Calu3 (cell line): ENCODE results near the gene ENTR1. TPM values are rescaled to one million over a fixed set of nuclear protein-coding genes. Genes with fewer than 3 reads are reported as not detected.

Source experiments
- BruUV-seq: library from RNA; stranded (reverse); fragments of 400-500 nt; replicated peaks from 2 replicates; lab custom pipeline; 2021; lab: Mats Ljungman, UMichigan
- CTCF ChIA-PET: fragments of 300-600 bp; sonication (Branson Sonifier 250); formaldehyde crosslinking; loops from one replicate; lab custom pipeline; 2022; ENCODE audit warnings: antibody characterized with exemption; lab: Charles Lee
- DNase-seq: peaks from one replicate; pipeline ENCODE4 v3.0.0; 2022
- H3K27ac Mint-ChIP-seq: one replicate; pipeline ENCODE4 v1.8.0; 2022; ENCODE audit warnings: mixed read lengths; ENCODE audit not compliant: unreplicated experiment
- H3K27me3 Mint-ChIP-seq: one replicate; pipeline ENCODE4 v1.8.0; 2022; ENCODE audit warnings: mixed read lengths; ENCODE audit not compliant: unreplicated experiment
- H3K36me3 Mint-ChIP-seq: one replicate; pipeline ENCODE4 v1.8.0; 2022; ENCODE audit warnings: mild to moderate bottlenecking, moderate library complexity, mixed read lengths; ENCODE audit not compliant: insufficient read depth, unreplicated experiment
- H3K4me1 Mint-ChIP-seq: one replicate; pipeline ENCODE4 v1.8.0; 2022; ENCODE audit warnings: mild to moderate bottlenecking, low read depth, mixed read lengths; ENCODE audit not compliant: unreplicated experiment
- H3K4me3 Mint-ChIP-seq: one replicate; pipeline ENCODE4 v1.8.0; 2022; ENCODE audit warnings: mild to moderate bottlenecking, low read depth, moderate library complexity, mixed read lengths; ENCODE audit not compliant: unreplicated experiment
- H3K9me3 Mint-ChIP-seq: one replicate; pipeline ENCODE4 v1.8.0; 2022; ENCODE audit warnings: low read depth, mixed read lengths; ENCODE audit not compliant: unreplicated experiment
- CTCF ChIP-seq: fragments of 200-600 bp; IDR thresholded peaks from one replicate; pipeline ENCODE4 v1.8.0; 2022; ENCODE audit warnings: antibody characterized with exemption; ENCODE audit not compliant: unreplicated experiment
- intact Hi-C: fragments of 100-400 bp; cut with micrococcal nuclease; formaldehyde crosslinking; loops from one replicate; pipeline ENCODE4 v1.10.0; 2022; ENCODE audit not compliant: unreplicated experiment
- total RNA-seq: library from RNA; stranded (reverse); gene quantifications from 2 replicates; pipeline ENCODE4 v1.2.3, GENCODE V29; 2022

ENTR1 gene
- total RNA-seq, 1 experiment from 2014 or later, result 50.2 TPM

GRCh38 chr9:136381311-136381710 is 29.1 kb downstream of the ENTR1 start:
- no peak overlapping the region for H3K4me3 Mint-ChIP-seq
- intact Hi-C loops, result no loop called here
- no peak overlapping the region for H3K27ac Mint-ChIP-seq
- H3K4me1 Mint-ChIP-seq, result no peaks in the 10 kb centered on the region
- no peaks in the 10 kb centered on the region for H3K27me3 Mint-ChIP-seq
- DNase-seq, result no peak
- CTCF ChIA-PET, result no interaction called here
- no peak for TF ChIP-seq CTCF
- no peaks in the 10 kb centered on the region for H3K9me3 Mint-ChIP-seq
- H3K36me3 Mint-ChIP-seq, result peaks cover 11% of the 10 kb centered on the region
- BruUV-seq, result no TSS peak

GRCh38 chr9:136380381-136380780 is 30.0 kb downstream of the ENTR1 start:
- no peak overlapping the region for H3K27ac Mint-ChIP-seq
- no peak overlapping the region for H3K4me3 Mint-ChIP-seq
- peaks cover 6% of the 10 kb centered on the region for H3K36me3 Mint-ChIP-seq
- H3K9me3 Mint-ChIP-seq, result no peaks in the 10 kb centered on the region
- TF ChIP-seq CTCF, result no peak
- intact Hi-C loops, result no loop called here
- no peaks in the 10 kb centered on the region for H3K27me3 Mint-ChIP-seq
- DNase-seq, result no peak
- H3K4me1 Mint-ChIP-seq, result no peaks in the 10 kb centered on the region
- CTCF ChIA-PET, result no interaction called here
- no TSS peak for BruUV-seq

- TF ChIP-seq CTCF, result no peak
- no peak overlapping the region for H3K4me3 Mint-ChIP-seq
- no TSS peak for BruUV-seq
- H3K27ac Mint-ChIP-seq, result no peak overlapping the region
- peaks cover 6% of the 10 kb centered on the region for H3K36me3 Mint-ChIP-seq
- no peaks in the 10 kb centered on the region for H3K4me1 Mint-ChIP-seq
- CTCF ChIA-PET, result no interaction called here
- no peaks in the 10 kb centered on the region for H3K9me3 Mint-ChIP-seq
- H3K27me3 Mint-ChIP-seq, result no peaks in the 10 kb centered on the region
- DNase-seq, result no peak
- intact Hi-C loops, result no loop called here
Measured at GRCh38 chr9:136379891-136380290, 30.5 kb downstream of the ENTR1 start.

GRCh38 chr9:136379401-136379800 is 31.0 kb downstream of the ENTR1 start:
- no peak for DNase-seq
- no TSS peak for BruUV-seq
- H3K4me1 Mint-ChIP-seq, result no peaks in the 10 kb centered on the region
- peaks cover 6% of the 10 kb centered on the region for H3K36me3 Mint-ChIP-seq
- intact Hi-C loops, result no loop called here
- H3K27ac Mint-ChIP-seq, result no peak overlapping the region
- no peaks in the 10 kb centered on the region for H3K9me3 Mint-ChIP-seq
- no peak for TF ChIP-seq CTCF
- no peak overlapping the region for H3K4me3 Mint-ChIP-seq
- H3K27me3 Mint-ChIP-seq, result no peaks in the 10 kb centered on the region
- CTCF ChIA-PET, result no interaction called here

GRCh38 chr9:136379003-136379287 is 31.5 kb downstream of the ENTR1 start:
- Mint-ChIP-seq H3K27ac (no peak overlapping the region), H3K4me3 (no peak overlapping the region), H3K27me3 (no peaks in the 10 kb centered on the region), H3K9me3 (no peaks in the 10 kb centered on the region), H3K4me1 (no peaks in the 10 kb centered on the region), H3K36me3 (peaks cover 6% of the 10 kb centered on the region)
- no TSS peak for BruUV-seq
- no peak for DNase-seq
- CTCF ChIA-PET, result no interaction called here
- no peak for TF ChIP-seq CTCF
- intact Hi-C loops, result no loop called here
